GM21825 (cell line): ENCODE measurements around the gene IFI30.
A peak's percentile ranks its signal among the peaks of the same experiment; 100 is the strongest.

ENCODE experiments used
- ATAC-seq: cut with Tn5 transposase; IDR thresholded peaks from one replicate; pipeline ENCODE4 v1.9.1; 2021; ENCODE audit warnings: mild to moderate bottlenecking, moderate library complexity; ENCODE audit not compliant: unreplicated experiment

IFI30 gene

GRCh38 chr19:18223860-18224524, 50.4 kb downstream of the IFI30 start:
- ATAC-seq: no peak

- peak; percentile 76 for ATAC-seq
These were observed 51.1 kb downstream of the IFI30 start for GRCh38 chr19:18224525-18225354.

- no peak for ATAC-seq
These were observed 51.7 kb downstream of the IFI30 start for GRCh38 chr19:18225355-18225701.

GRCh38 chr19:18225702-18226468, 52.3 kb downstream of the IFI30 start, which contains the start of gene PDE4C:
TSS of gene PDE4C (minus strand) at chr19:18226438. CDS start at chr19:18226415, 23 bp downstream.
- no peak for ATAC-seq

GRCh38 chr19:18226956-18227780, 53.6 kb downstream of the IFI30 start:
- ATAC-seq: no peak
